ENCODE measurements around the gene NLK. TPM values are rescaled to one million over a fixed set of nuclear protein-coding genes. Genes with fewer than 3 reads are reported as not detected.

The NLK gene
- total RNA-seq, 2 experiments from 2014 or later, result 18.1 to 27.8 TPM

DNA sequence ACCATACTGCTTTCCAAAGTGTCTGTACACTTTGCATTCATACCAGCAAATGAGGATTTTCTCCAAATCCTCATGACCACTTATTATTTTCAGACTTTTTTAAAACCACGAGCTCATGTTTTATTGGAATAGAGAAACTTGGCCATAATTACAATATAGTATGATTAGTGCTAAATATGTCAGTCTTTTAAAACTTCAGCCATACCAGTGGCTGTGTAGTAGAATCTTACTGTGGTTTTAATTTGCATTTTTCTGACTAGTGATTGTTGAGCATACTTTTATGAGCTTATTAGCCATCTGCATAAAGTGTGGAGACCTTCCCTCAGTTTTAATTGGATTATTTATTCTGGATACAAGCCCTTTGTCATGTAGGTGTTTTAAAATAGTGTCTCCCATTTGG lies 57.8 kb downstream of the NLK start:
- POLR2A ChIA-PET, result interaction anchor here (0.9 to 1.1 kb wide), 3 partner anchors 9 to 25 kb away, joined by 3 to 4 read pairs (median 3); no protein-coding TSS in a partner anchor
- Histone ChIP-seq H3K79me2 (ENCODE audit: insufficient read depth, low read depth, low read length) (peaks cover 7% of the 10 kb centered on the region; the same call in 1 of the 2 replicates), H3K27ac (ENCODE audit: low read depth, low read length, poor library complexity, severe bottlenecking) (no peak overlapping the region)

DNA sequence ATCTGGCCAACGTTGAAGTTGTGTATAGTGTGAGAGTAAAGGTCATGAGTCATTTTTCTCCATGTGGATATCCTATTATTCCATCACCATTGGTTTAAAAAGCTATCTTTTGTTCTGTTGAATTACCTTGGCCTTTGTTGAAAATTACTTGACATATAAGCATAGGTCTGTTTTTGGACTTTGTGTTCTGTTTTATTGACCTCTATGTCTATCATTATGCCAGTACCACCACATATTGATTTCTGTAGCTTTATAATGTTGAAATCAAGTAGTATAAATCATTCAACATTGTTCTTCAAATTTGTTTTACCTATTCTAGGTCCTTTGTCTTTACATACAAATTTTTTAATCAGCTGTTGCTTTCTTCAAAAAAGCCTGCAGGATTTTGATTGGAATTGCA lies 58.5 kb downstream of the NLK start:
- H2AFZ ChIP-seq (ENCODE audit: low read length), result no peak overlapping the region
- H3K4me1 ChIP-seq (ENCODE audit: insufficient read depth, low read length, poor library complexity, severe bottlenecking), result peaks cover 13% of the 10 kb centered on the region
- no peaks in the 10 kb centered on the region for H3K36me3 ChIP-seq (ENCODE audit: insufficient read depth, low read length)
- no peaks in the 10 kb centered on the region for H3K9me2 ChIP-seq (ENCODE audit: insufficient read depth, low read length)
- peaks cover 7% of the 10 kb centered on the region; the same call in 1 of the 2 replicates for H3K79me2 ChIP-seq (ENCODE audit: insufficient read depth, low read depth, low read length)
- POLR2A ChIA-PET, result interaction anchor here (1.1 kb wide), 1 partner anchor 8 kb away, joined by 3 read pairs; no protein-coding TSS in a partner anchor
- H4K20me1 ChIP-seq (ENCODE audit: insufficient read depth, low read length), result no peaks in the 10 kb centered on the region
- CTCF ChIA-PET (ENCODE audit: unreplicated experiment), result no interaction called here
- intact Hi-C loops (cut with micrococcal nuclease; ENCODE audit: unreplicated experiment), result no loop called here
- DNase-seq (ENCODE audit: low spot score), result no peak
- no peak overlapping the region for H3K4me2 ChIP-seq (ENCODE audit: low read length)
- BruUV-seq (replicated peaks), result no TSS peak
- TF ChIP-seq EZH2phosphoT487 (IDR thresholded peaks at IDR 0.05; ENCODE audit: borderline replicate concordance, low read depth, low read length), result no peak
- TF ChIP-seq, protein P1, sequence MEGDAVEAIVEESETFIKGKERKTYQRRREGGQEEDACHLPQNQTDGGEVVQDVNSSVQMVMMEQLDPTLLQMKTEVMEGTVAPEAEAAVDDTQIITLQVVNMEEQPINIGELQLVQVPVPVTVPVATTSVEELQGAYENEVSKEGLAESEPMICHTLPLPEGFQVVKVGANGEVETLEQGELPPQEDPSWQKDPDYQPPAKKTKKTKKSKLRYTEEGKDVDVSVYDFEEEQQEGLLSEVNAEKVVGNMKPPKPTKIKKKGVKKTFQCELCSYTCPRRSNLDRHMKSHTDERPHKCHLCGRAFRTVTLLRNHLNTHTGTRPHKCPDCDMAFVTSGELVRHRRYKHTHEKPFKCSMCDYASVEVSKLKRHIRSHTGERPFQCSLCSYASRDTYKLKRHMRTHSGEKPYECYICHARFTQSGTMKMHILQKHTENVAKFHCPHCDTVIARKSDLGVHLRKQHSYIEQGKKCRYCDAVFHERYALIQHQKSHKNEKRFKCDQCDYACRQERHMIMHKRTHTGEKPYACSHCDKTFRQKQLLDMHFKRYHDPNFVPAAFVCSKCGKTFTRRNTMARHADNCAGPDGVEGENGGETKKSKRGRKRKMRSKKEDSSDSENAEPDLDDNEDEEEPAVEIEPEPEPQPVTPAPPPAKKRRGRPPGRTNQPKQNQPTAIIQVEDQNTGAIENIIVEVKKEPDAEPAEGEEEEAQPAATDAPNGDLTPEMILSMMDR (conservative IDR thresholded peaks at IDR 0.05; ENCODE audit: low read length), result no peak
- no peak overlapping the region for H3K27ac ChIP-seq (ENCODE audit: low read depth, low read length, poor library complexity, severe bottlenecking)
- H3K4me3 ChIP-seq (ENCODE audit: low read depth, low read length, poor library complexity, severe bottlenecking), result no peak overlapping the region
- H3K9me3 ChIP-seq (ENCODE audit: low read length), result no peaks in the 10 kb centered on the region

More for the DNA sequence above, 57.8 kb downstream of the NLK start:
- no peak overlapping the region for H3K4me3 ChIP-seq (ENCODE audit: low read depth, low read length, poor library complexity, severe bottlenecking)
- DNase-seq (ENCODE audit: low spot score), result no peak
- H2AFZ ChIP-seq (ENCODE audit: low read length), result no peak overlapping the region
- no peaks in the 10 kb centered on the region for H3K9me2 ChIP-seq (ENCODE audit: insufficient read depth, low read length)
- TF ChIP-seq, protein P1 (conservative IDR thresholded peaks at IDR 0.05; ENCODE audit: low read length), result no peak
- TF ChIP-seq EZH2phosphoT487 (IDR thresholded peaks at IDR 0.05; ENCODE audit: borderline replicate concordance, low read depth, low read length), result no peak
- H3K36me3 ChIP-seq (ENCODE audit: insufficient read depth, low read length), result no peaks in the 10 kb centered on the region
- H4K20me1 ChIP-seq (ENCODE audit: insufficient read depth, low read length), result no peaks in the 10 kb centered on the region
- no peak overlapping the region for H3K4me2 ChIP-seq (ENCODE audit: low read length)
- H3K4me1 ChIP-seq (ENCODE audit: insufficient read depth, low read length, poor library complexity, severe bottlenecking), result peaks cover 13% of the 10 kb centered on the region
- CTCF ChIA-PET (ENCODE audit: unreplicated experiment), result no interaction called here
- BruUV-seq (replicated peaks), result no TSS peak
- H3K9me3 ChIP-seq (ENCODE audit: low read length), result no peaks in the 10 kb centered on the region
- intact Hi-C loops (cut with micrococcal nuclease; ENCODE audit: unreplicated experiment), result no loop called here

DNA sequence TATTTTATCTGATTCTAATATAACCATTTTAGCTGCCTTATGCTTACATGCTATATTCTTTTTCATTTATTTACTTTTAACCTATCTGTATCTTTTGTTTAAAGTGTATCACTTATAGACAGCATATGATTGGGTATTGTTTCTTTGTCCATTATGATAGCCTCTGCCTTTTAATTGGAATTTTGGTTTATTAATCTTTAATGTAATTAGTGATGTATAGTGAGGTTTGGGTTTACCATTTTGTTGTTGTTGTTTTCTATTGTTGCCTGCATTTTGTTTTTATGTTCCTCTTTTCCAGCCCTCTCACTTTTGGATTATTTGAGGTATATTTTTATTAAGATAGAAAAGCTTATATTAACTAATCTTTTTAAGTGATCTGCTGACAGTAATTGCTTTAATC lies 59.4 kb downstream of the NLK start:
- TF ChIP-seq, protein P1 (conservative IDR thresholded peaks at IDR 0.05; ENCODE audit: low read length), result no peak
- TF ChIP-seq EZH2phosphoT487 (IDR thresholded peaks at IDR 0.05; ENCODE audit: borderline replicate concordance, low read depth, low read length), result no peak
- H2AFZ ChIP-seq (ENCODE audit: low read length), result no peak overlapping the region
- H3K27ac ChIP-seq (ENCODE audit: low read depth, low read length, poor library complexity, severe bottlenecking), result no peak overlapping the region
- H3K4me2 ChIP-seq (ENCODE audit: low read length), result no peak overlapping the region
- H3K4me1 ChIP-seq (ENCODE audit: insufficient read depth, low read length, poor library complexity, severe bottlenecking), result peaks cover 13% of the 10 kb centered on the region
- DNase-seq (ENCODE audit: low spot score), result no peak
- intact Hi-C loops (cut with micrococcal nuclease; ENCODE audit: unreplicated experiment), result no loop called here
- BruUV-seq (replicated peaks), result no TSS peak
- no peak overlapping the region for H3K4me3 ChIP-seq (ENCODE audit: low read depth, low read length, poor library complexity, severe bottlenecking)
- no peaks in the 10 kb centered on the region for H3K36me3 ChIP-seq (ENCODE audit: insufficient read depth, low read length)
- peaks cover 7% of the 10 kb centered on the region; the same call in 1 of the 2 replicates for H3K79me2 ChIP-seq (ENCODE audit: insufficient read depth, low read depth, low read length)
- no peaks in the 10 kb centered on the region for H3K9me3 ChIP-seq (ENCODE audit: low read length)
- H4K20me1 ChIP-seq (ENCODE audit: insufficient read depth, low read length), result no peaks in the 10 kb centered on the region
- no peaks in the 10 kb centered on the region for H3K9me2 ChIP-seq (ENCODE audit: insufficient read depth, low read length)
- CTCF ChIA-PET (ENCODE audit: unreplicated experiment), result no interaction called here
- POLR2A ChIA-PET, result interaction anchor here (0.6 kb wide), 1 partner anchor 21 kb away, joined by 3 read pairs; no protein-coding TSS in a partner anchor

Measured in OCI-LY7 (cell line).